ENCODE measurements around the gene RNF39.

- TF ChIP-seq RBBP5 (conservative IDR thresholded peaks at IDR 0.05) (no peak), RELA (IDR thresholded peaks at IDR 0.05; ENCODE audit: borderline replicate concordance, partially characterized antibody) (no peak), POLR2AphosphoS2 (IDR thresholded peaks at IDR 0.05; ENCODE audit: low read depth, low read length) (no peak), HDAC6 (IDR thresholded peaks at IDR 0.05; ENCODE audit: unreplicated experiment) (no peak), FOXK2 (IDR thresholded peaks at IDR 0.05) (no peak), CTCF (IDR thresholded peaks at IDR 0.05 in 2 of 3, conservative IDR thresholded peaks at IDR 0.05 in 1 of 3; ENCODE audit: control insufficient read depth in 2 of 3, extremely low read depth in 1 of 3, insufficient read depth in 1 of 3, low read depth in 3 of 3, low read length in 3 of 3) (no peak), CHD1 (IDR thresholded peaks at IDR 0.05; ENCODE audit: low read depth, low read length) (no peak), HCFC1 (IDR thresholded peaks at IDR 0.05; ENCODE audit: low read length) (no peak), POLR2A (IDR thresholded peaks at IDR 0.05; ENCODE audit: low read depth, low read length) (no peak), EP300 (IDR thresholded peaks at IDR 0.05; ENCODE audit: borderline replicate concordance in 1 of 2, control insufficient read depth in 1 of 2, low read depth in 2 of 2, low read length in 2 of 2) (no peak)
These were observed 54.9 kb downstream of the RNF39 start for GRCh38 chr6:30020626-30021025.
